SK-N-SH (cell line): ENCODE measurements around the gene ZNF683. TPM values are rescaled to one million over a fixed set of nuclear protein-coding genes. Genes with fewer than 3 reads are reported as not detected.
"Not testable (repeated sequence)": the region's sequence is repeated elsewhere in the genome, so short reads cannot be mapped to it uniquely, and the experiment has no call there.

ENCODE experiments used
- CTCF ChIA-PET: fragments of 300-600, 350-600 bp; formaldehyde crosslinking; extraction: SDS; loops from one replicate; lab custom pipeline; 2021; lab: Yijun Ruan, JAX
- POLR2A ChIA-PET: fragments of 350-600 bp; sonication (Branson Sonifier 250); formaldehyde crosslinking; extraction: SDS; loops from one replicate; lab custom pipeline; 2020; ENCODE audit warnings: antibody characterized with exemption, inconsistent platforms; lab: Yijun Ruan, JAX
- DNase-seq: peaks from one replicate; pipeline ENCODE4 v3.0.0; 2012
- H2AFZ ChIP-seq: fragments of 200-600 bp; sonication (generic); 2 replicates; pipeline ENCODE4 v1.8.1; 2016; ENCODE audit warnings: antibody characterized with exemption, mild to moderate bottlenecking, low read depth
- H3F3A ChIP-seq: fragments of 200-600 bp; sonication (generic); replicated peaks from 2 replicates; pipeline ENCODE3; 2016; ENCODE audit warnings: antibody characterized with exemption, mild to moderate bottlenecking; ENCODE audit not compliant: insufficient read depth
- H3K27ac ChIP-seq, 2 experiments: fragments of 200-500 bp in 1 of 2; fragments of 200-600 bp in 1 of 2; sonication (Bioruptor generic) in 1 of 2; sonication (generic), shearing (Covaris generic) in 1 of 2; 2 replicates each; pipeline versions ENCODE4 v1.5.1 to v1.6.1; 2014 to 2016; ENCODE audit warnings: low read depth in 2 of 2, inconsistent platforms in 1 of 2, low read length in 1 of 2, mild to moderate bottlenecking in 1 of 2, mixed read lengths in 1 of 2
- H3K27me3 ChIP-seq: fragments of 200-600 bp; sonication (generic), shearing (Covaris generic); 2 replicates; pipeline ENCODE4 v1.6.1; 2016; ENCODE audit warnings: mixed run types; ENCODE audit not compliant: insufficient read depth
- H3K36me3 ChIP-seq, 2 experiments: fragments of 200-500 bp in 1 of 2; fragments of 200-600 bp in 1 of 2; sonication (Bioruptor generic) in 1 of 2; sonication (generic) in 1 of 2; replicated peaks in 1 of 2; 2 replicates each; pipeline versions ENCODE3 to v1.5.1; 2014 to 2016; ENCODE audit warnings: low read length in 1 of 2, mild to moderate bottlenecking in 1 of 2; ENCODE audit not compliant: insufficient read depth in 2 of 2, control insufficient read depth in 1 of 2
- H3K4me1 ChIP-seq, 2 experiments: fragments of 200-500 bp in 1 of 2; fragments of 200-600 bp in 1 of 2; sonication (Bioruptor generic) in 1 of 2; sonication (generic), shearing (Covaris generic) in 1 of 2; 2 replicates each; pipeline versions ENCODE4 v1.5.1 to v1.6.1; 2014 to 2016; ENCODE audit warnings: low read depth in 1 of 2, low read length in 1 of 2, mixed run types in 1 of 2; ENCODE audit not compliant: insufficient read depth in 2 of 2, control insufficient read depth in 1 of 2
- H3K4me2 ChIP-seq: fragments of 200-600 bp; sonication (generic), shearing (Covaris generic); 2 replicates; pipeline ENCODE4 v1.6.1; 2017; ENCODE audit warnings: mixed run types
- H3K4me3 ChIP-seq, 2 experiments: fragments of 200-500 bp in 1 of 2; fragments of 200-600 bp in 1 of 2; sonication (Bioruptor generic) in 1 of 2; sonication (generic), shearing (Covaris generic) in 1 of 2; 2 replicates each; pipeline versions ENCODE4 v1.5.1 to v1.8.1; 2014 to 2016; ENCODE audit warnings: low read depth in 2 of 2, inconsistent platforms in 1 of 2, low read length in 1 of 2, mild to moderate bottlenecking in 1 of 2, mixed read lengths in 1 of 2, moderate library complexity in 1 of 2
- H3K79me2 ChIP-seq: fragments of 200-600 bp; sonication (generic); 2 replicates; pipeline ENCODE4 v1.8.1; 2017; ENCODE audit warnings: mild to moderate bottlenecking; ENCODE audit not compliant: insufficient read depth
- H3K9ac ChIP-seq: fragments of 200-600 bp; sonication (generic); 2 replicates; pipeline ENCODE4 v1.6.1; 2017; ENCODE audit warnings: mixed run types
- H3K9me2 ChIP-seq: fragments of 200-600 bp; sonication (generic); 2 replicates; pipeline ENCODE4 v1.6.1; 2017; ENCODE audit warnings: mixed run types
- H3K9me3 ChIP-seq: fragments of 200-600 bp; sonication (generic); 2 replicates; pipeline ENCODE4 v1.6.1; 2017; ENCODE audit warnings: mixed run types, mild to moderate bottlenecking, moderate library complexity
- H4K20me1 ChIP-seq: fragments of 200-600 bp; sonication (generic); 2 replicates; pipeline ENCODE4 v1.6.1; 2017; ENCODE audit warnings: mild to moderate bottlenecking, mixed run types; ENCODE audit not compliant: insufficient read depth
- EP300 ChIP-seq, 2 experiments: IDR thresholded peaks; 2 replicates each; pipeline versions ENCODE4 v1.4.0 to v1.6.1; 2012; ENCODE audit warnings: borderline replicate concordance in 1 of 2, low read depth in 1 of 2, low read length in 1 of 2
- EZH2phosphoT487 ChIP-seq: fragments of 200-600 bp; sonication (generic); IDR thresholded peaks from 2 replicates; pipeline ENCODE4 v1.6.1; 2017; ENCODE audit warnings: low read depth, mixed run types, mild to moderate bottlenecking, antibody characterized with exemption, moderate library complexity, borderline replicate concordance
- GABPA ChIP-seq: IDR thresholded peaks from 2 replicates; pipeline ENCODE4 v1.4.0; 2012; ENCODE audit warnings: low read depth, mild to moderate bottlenecking
- MEF2A ChIP-seq: IDR thresholded peaks from 2 replicates; pipeline ENCODE4 v1.4.0; 2012; ENCODE audit warnings: low read depth, borderline replicate concordance
- NRF1 ChIP-seq: IDR thresholded peaks from 2 replicates; pipeline ENCODE4 v1.6.1; 2012; ENCODE audit warnings: low read depth, mild to moderate bottlenecking, low read length
- RAD21 ChIP-seq: IDR thresholded peaks from 2 replicates; pipeline ENCODE4 v1.6.1; 2012; ENCODE audit warnings: mild to moderate bottlenecking, low read length
- SMC3 ChIP-seq: IDR thresholded peaks from 2 replicates; pipeline ENCODE4 v1.6.1; 2012; ENCODE audit warnings: low read depth, low read length, improper control_type of control experiment
- TCF12 ChIP-seq: IDR thresholded peaks from 2 replicates; pipeline ENCODE4 v1.4.0; 2012
- TEAD4 ChIP-seq: IDR thresholded peaks from 2 replicates; pipeline ENCODE4 v1.4.0; 2012; ENCODE audit warnings: mild to moderate bottlenecking, borderline replicate concordance; ENCODE audit not compliant: insufficient read depth
- YY1 ChIP-seq: IDR thresholded peaks from 2 replicates; pipeline ENCODE4 v1.4.0; 2012; ENCODE audit warnings: low read depth, mild to moderate bottlenecking
- WGBS: methylation state at CpG from one replicate; pipeline ENCODE4 v1.1.6; 2017; ENCODE audit warnings: low lambda C conversion rate; 5-methylcytosine and 5-hydroxymethylcytosine counted together
- polyA plus RNA-seq, 3 experiments: library from polyadenylated mRNA; depleted of rRNA; stranded (reverse); fragments of >200 nt; gene quantifications; 2 replicates each; pipeline ENCODE4 v1.2.3, GENCODE V29; 2012
- TF ChIP-seq, protein P1 (sequence below): IDR thresholded peaks from 2 replicates; pipeline ENCODE4 v1.4.0; 2012; ENCODE audit warnings: low read depth, borderline replicate concordance
- TF ChIP-seq, protein P2 (sequence below): IDR thresholded peaks from 2 replicates; pipeline ENCODE4; 2012
- TF ChIP-seq, protein P3 (sequence below): fragments of 150-350 bp; IDR thresholded peaks from 2 replicates; pipeline ENCODE4 v1.6.1; 2016; ENCODE audit warnings: mild to moderate bottlenecking, low read depth, low read length
- TF ChIP-seq, protein P4 (sequence below): IDR thresholded peaks from 2 replicates; pipeline ENCODE4 v1.4.0; 2012; ENCODE audit warnings: low read depth

Gene ZNF683
- polyA plus RNA-seq, 1 of the 3 experiments (the other 2 are of a cell fraction): not detected

DNA sequence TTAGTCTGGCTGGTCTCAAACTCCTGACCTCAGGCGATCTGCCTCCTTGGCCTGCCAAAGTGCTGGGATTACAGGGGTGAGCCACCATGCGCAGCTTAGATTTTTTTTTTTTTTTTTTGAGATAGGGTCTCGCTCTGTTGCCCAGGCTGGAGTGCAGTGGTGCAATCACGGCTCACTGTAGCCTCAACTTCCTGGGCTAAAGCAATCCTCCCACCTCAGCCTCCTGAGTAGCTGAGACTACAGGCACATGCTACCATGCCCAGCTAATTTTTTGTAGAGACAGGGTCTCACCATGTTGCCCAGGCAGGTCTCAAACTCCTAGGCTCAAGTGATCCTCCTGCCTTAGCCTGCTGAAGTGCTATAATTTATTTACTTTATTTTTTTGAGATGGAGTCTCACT lies 43.2 kb downstream of the ZNF683 start:
- POLR2A ChIA-PET, H3K9me2 ChIP-seq: not testable (repeated sequence)

DNA sequence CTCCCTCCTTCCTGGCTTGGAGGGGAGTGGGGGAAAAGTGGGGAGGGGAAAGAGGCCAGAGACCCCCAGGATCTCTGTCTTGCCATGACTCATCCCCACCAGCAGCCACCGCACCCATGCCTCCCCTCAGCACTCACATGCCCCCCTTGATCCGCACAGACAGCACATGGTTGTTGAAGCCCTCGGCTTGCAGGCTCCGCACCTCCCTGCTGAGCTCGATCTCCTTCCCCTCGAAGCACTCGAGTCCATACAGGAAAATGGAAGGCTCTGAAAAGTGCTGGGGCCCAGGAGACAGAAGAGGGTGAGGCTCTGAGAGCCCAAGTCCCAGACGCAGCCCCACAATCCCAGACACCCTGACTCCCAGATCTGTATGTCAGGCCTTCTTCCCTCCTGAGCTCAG lies 44.0 kb downstream of the ZNF683 start:
- Histone ChIP-seq H3K4me2 (no peak overlapping the region), H3K4me1 (no peaks in the 10 kb centered on the region), H3K79me2 (no peaks in the 10 kb centered on the region), H3K36me3 (no peaks in the 10 kb centered on the region), H3K27ac (no peak overlapping the region), H3K9ac (no peak overlapping the region), H3K4me3 (no peak overlapping the region), H2AFZ (no peak overlapping the region), H3K9me3 (no peaks in the 10 kb centered on the region), H4K20me1 (no peaks in the 10 kb centered on the region), H3K9me2 (no peaks in the 10 kb centered on the region), H3F3A (no peaks in the 10 kb centered on the region), H3K27me3 (no peaks in the 10 kb centered on the region)
- TF ChIP-seq, protein P1, sequence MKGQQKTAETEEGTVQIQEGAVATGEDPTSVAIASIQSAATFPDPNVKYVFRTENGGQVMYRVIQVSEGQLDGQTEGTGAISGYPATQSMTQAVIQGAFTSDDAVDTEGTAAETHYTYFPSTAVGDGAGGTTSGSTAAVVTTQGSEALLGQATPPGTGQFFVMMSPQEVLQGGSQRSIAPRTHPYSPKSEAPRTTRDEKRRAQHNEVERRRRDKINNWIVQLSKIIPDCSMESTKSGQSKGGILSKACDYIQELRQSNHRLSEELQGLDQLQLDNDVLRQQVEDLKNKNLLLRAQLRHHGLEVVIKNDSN: no peak
- TF ChIP-seq MEF2A (no peak), GABPA (no peak), SMC3 (no peak), EP300 (IDR thresholded peaks at IDR 0.05; ENCODE audit: borderline replicate concordance in 1 of 2, low read depth in 1 of 2, low read length in 1 of 2) (no peak), YY1 (no peak), TCF12 (no peak), TEAD4 (no peak), NRF1 (no peak), RAD21 (no peak), EZH2phosphoT487 (no peak)
- TF ChIP-seq, protein P2, sequence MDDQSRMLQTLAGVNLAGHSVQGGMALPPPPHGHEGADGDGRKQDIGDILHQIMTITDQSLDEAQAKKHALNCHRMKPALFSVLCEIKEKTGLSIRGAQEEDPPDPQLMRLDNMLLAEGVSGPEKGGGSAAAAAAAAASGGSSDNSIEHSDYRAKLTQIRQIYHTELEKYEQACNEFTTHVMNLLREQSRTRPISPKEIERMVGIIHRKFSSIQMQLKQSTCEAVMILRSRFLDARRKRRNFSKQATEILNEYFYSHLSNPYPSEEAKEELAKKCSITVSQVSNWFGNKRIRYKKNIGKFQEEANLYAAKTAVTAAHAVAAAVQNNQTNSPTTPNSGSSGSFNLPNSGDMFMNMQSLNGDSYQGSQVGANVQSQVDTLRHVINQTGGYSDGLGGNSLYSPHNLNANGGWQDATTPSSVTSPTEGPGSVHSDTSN: no peak
- TF ChIP-seq, protein P3, sequence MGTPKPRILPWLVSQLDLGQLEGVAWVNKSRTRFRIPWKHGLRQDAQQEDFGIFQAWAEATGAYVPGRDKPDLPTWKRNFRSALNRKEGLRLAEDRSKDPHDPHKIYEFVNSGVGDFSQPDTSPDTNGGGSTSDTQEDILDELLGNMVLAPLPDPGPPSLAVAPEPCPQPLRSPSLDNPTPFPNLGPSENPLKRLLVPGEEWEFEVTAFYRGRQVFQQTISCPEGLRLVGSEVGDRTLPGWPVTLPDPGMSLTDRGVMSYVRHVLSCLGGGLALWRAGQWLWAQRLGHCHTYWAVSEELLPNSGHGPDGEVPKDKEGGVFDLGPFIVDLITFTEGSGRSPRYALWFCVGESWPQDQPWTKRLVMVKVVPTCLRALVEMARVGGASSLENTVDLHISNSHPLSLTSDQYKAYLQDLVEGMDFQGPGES: no peak
- TF ChIP-seq, protein P4, sequence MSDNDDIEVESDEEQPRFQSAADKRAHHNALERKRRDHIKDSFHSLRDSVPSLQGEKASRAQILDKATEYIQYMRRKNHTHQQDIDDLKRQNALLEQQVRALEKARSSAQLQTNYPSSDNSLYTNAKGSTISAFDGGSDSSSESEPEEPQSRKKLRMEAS: no peak
- ChIA-PET CTCF (interaction anchor here (1.4 to 4.2 kb wide), 3 partner anchors 8 to 53 kb away, joined by 4 to 38 read pairs (median 22); no protein-coding TSS in a partner anchor), POLR2A (no interaction called here)
- WGBS: 83% methylated on average over 8 of the region's 8 CpGs
- no peak for DNase-seq

More for the DNA sequence above, 43.2 kb downstream of the ZNF683 start:
- H3K4me2 ChIP-seq, H3F3A ChIP-seq, H3K9ac ChIP-seq, H2AFZ ChIP-seq, H3K79me2 ChIP-seq, H3K4me3 ChIP-seq, H3K27ac ChIP-seq, H3K27me3 ChIP-seq, DNase-seq, H3K9me3 ChIP-seq, H4K20me1 ChIP-seq, H3K36me3 ChIP-seq, H3K4me1 ChIP-seq: not testable (repeated sequence)
- CTCF ChIA-PET: interaction anchor here (1.2 to 4.2 kb wide), 5 partner anchors 8 to 160 kb away, joined by 3 to 38 read pairs (median 4); partner anchors contain the start of gene ZNF593
- 78% methylated on average over 4 of the region's 4 CpGs for WGBS
